ENCODE data around the gene FAP. TPM values are rescaled to one million over a fixed set of nuclear protein-coding genes. Genes with fewer than 3 reads are reported as not detected.

FAP gene
- total RNA-seq, 1 donor from 2014 or later = not detected

- intact Hi-C loops (cut with micrococcal nuclease) = no loop called here
- CTCF ChIA-PET = interaction anchor here (3.2 kb wide), 1 partner anchor 12 kb away, joined by 18 read pairs; no protein-coding TSS in a partner anchor
Observed at GRCh38 chr2:162233197-162233596, 10.0 kb downstream of the FAP start.

GRCh38 chr2:162232671-162233070, 10.6 kb downstream of the FAP start:
- H3K9me3 Mint-ChIP-seq = no peaks in the 10 kb centered on the region
- H3K27me3 Mint-ChIP-seq = peaks cover 3% of the 10 kb centered on the region
- no peak for ATAC-seq (ENCODE audit: low read depth)
- no peak for TF ChIP-seq CTCF (IDR thresholded peaks at IDR 0.05)
- CTCF ChIA-PET = interaction anchor here (0.8 to 3.2 kb wide), 2 partner anchors 12 to 65 kb away, joined by 4 to 18 read pairs; no protein-coding TSS in a partner anchor
- H3K27ac Mint-ChIP-seq = no peak overlapping the region
- intact Hi-C loops (cut with micrococcal nuclease) = no loop called here
- no peak overlapping the region for H3K4me3 Mint-ChIP-seq
- no peak for DNase-seq
- H3K4me1 Mint-ChIP-seq = no peaks in the 10 kb centered on the region
- POLR2A ChIA-PET = no interaction called here
- H3K36me3 Mint-ChIP-seq (ENCODE audit: low read depth) = no peaks in the 10 kb centered on the region

More at GRCh38 chr2:162233197-162233596, 10.0 kb downstream of the FAP start:
- H3K4me1 Mint-ChIP-seq = no peaks in the 10 kb centered on the region
- no peak overlapping the region for H3K27ac Mint-ChIP-seq
- no peak for ATAC-seq (ENCODE audit: low read depth)
- POLR2A ChIA-PET = no interaction called here
- no peak for TF ChIP-seq CTCF (IDR thresholded peaks at IDR 0.05)
- H3K4me3 Mint-ChIP-seq = no peak overlapping the region
- no peaks in the 10 kb centered on the region for H3K36me3 Mint-ChIP-seq (ENCODE audit: low read depth)
- peaks cover 3% of the 10 kb centered on the region for H3K27me3 Mint-ChIP-seq
- no peaks in the 10 kb centered on the region for H3K9me3 Mint-ChIP-seq
- no peak for DNase-seq

GRCh38 chr2:162232027-162232426, 11.2 kb downstream of the FAP start:
- Mint-ChIP-seq H3K36me3 (ENCODE audit: low read depth) (no peaks in the 10 kb centered on the region), H3K9me3 (no peaks in the 10 kb centered on the region), H3K27me3 (peaks cover 2% of the 10 kb centered on the region), H3K4me3 (no peak overlapping the region), H3K27ac (no peak overlapping the region), H3K4me1 (no peaks in the 10 kb centered on the region)
- ChIA-PET CTCF (interaction anchor here (0.8 to 3.2 kb wide), 2 partner anchors 11 to 66 kb away, joined by 4 to 18 read pairs; no protein-coding TSS in a partner anchor), POLR2A (no interaction called here)
- intact Hi-C loops (cut with micrococcal nuclease) = no loop called here
- no peak for DNase-seq
- TF ChIP-seq CTCF (IDR thresholded peaks at IDR 0.05) = no peak
- ATAC-seq (ENCODE audit: low read depth) = no peak

- Mint-ChIP-seq H3K36me3 (ENCODE audit: low read depth) (no peaks in the 10 kb centered on the region), H3K27ac (no peak overlapping the region), H3K27me3 (peaks cover 2% of the 10 kb centered on the region), H3K9me3 (no peaks in the 10 kb centered on the region), H3K4me3 (no peak overlapping the region), H3K4me1 (no peaks in the 10 kb centered on the region)
- intact Hi-C loops (cut with micrococcal nuclease) = no loop called here
- no peak for TF ChIP-seq CTCF (IDR thresholded peaks at IDR 0.05)
- ATAC-seq (ENCODE audit: low read depth) = no peak
- no peak for DNase-seq
- CTCF ChIA-PET = interaction anchor here (3.2 kb wide), 1 partner anchor 10 kb away, joined by 18 read pairs; no protein-coding TSS in a partner anchor
- POLR2A ChIA-PET = no interaction called here
Observed at GRCh38 chr2:162230761-162231160, 12.5 kb downstream of the FAP start.

- no peaks in the 10 kb centered on the region for H3K9me3 Mint-ChIP-seq
- H3K4me3 Mint-ChIP-seq = no peak overlapping the region
- no peak for TF ChIP-seq CTCF (IDR thresholded peaks at IDR 0.05)
- H3K27ac Mint-ChIP-seq = no peak overlapping the region
- no peaks in the 10 kb centered on the region for H3K4me1 Mint-ChIP-seq
- ChIA-PET POLR2A (no interaction called here), CTCF (interaction anchor here (0.7 to 1.2 kb wide), 2 partner anchors 71 to 108 kb away, joined by 3 to 8 read pairs; no protein-coding TSS in a partner anchor)
- no peak for ATAC-seq (ENCODE audit: low read depth)
- peaks cover 2% of the 10 kb centered on the region for H3K27me3 Mint-ChIP-seq
- DNase-seq = no peak
- no peaks in the 10 kb centered on the region for H3K36me3 Mint-ChIP-seq (ENCODE audit: low read depth)
- intact Hi-C loops (cut with micrococcal nuclease) = no loop called here
Observed at GRCh38 chr2:162226836-162227235, 16.4 kb downstream of the FAP start.

Measured in activated B cell treated with CpG ODN at 0.5 μM for 24 hours (primary cell).